ENCODE results near the gene SDHB.

Gene SDHB

DNA sequence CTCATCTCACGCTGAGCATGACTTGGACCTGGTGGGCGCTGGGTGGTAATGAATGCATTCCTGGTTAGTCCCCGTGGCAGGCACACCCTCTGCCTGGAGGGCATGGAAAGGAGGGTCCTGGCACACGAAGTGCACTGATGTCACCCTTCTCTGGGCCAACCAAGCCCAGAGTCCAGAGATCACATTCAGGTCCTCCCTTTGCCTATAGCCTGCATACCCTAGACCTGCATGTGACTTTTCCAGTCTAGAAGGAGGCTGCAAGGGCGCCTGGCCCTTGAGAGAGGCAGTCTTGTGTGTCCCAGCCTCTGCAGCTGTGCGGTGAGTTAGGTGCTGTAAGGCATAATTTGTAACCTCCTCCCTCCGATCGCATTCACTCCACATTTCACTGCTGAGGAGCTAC lies 43.3 kb upstream of the SDHB start:
- TF ChIP-seq, protein P1, sequence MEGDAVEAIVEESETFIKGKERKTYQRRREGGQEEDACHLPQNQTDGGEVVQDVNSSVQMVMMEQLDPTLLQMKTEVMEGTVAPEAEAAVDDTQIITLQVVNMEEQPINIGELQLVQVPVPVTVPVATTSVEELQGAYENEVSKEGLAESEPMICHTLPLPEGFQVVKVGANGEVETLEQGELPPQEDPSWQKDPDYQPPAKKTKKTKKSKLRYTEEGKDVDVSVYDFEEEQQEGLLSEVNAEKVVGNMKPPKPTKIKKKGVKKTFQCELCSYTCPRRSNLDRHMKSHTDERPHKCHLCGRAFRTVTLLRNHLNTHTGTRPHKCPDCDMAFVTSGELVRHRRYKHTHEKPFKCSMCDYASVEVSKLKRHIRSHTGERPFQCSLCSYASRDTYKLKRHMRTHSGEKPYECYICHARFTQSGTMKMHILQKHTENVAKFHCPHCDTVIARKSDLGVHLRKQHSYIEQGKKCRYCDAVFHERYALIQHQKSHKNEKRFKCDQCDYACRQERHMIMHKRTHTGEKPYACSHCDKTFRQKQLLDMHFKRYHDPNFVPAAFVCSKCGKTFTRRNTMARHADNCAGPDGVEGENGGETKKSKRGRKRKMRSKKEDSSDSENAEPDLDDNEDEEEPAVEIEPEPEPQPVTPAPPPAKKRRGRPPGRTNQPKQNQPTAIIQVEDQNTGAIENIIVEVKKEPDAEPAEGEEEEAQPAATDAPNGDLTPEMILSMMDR (IDR thresholded peaks at IDR 0.05; ENCODE audit: borderline replicate concordance, insufficient read depth, low read depth, low read length): no peak
- no peak overlapping the region for H3K4me3 ChIP-seq (ENCODE audit: low read depth, low read length)

DNA sequence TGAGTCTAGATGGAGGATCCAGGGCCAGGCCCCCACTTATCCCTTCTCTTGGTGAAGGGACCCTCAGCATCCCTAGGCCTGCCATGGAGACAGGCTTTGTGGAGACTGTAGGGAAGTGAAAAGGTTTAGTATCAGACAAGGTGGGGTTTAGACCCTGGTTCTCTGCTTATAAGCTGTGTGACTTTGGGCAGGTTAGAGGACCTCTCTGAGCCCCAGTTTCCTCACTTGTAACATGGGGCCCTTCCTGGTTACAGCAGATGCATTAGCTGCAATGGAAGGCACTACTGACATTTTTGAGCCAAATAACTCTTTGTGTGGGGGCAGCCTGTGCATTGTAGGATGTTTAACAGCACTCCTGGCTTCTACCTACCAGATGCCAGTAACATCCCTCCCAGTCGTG lies 42.8 kb upstream of the SDHB start:
- TF ChIP-seq, protein P1 (IDR thresholded peaks at IDR 0.05; ENCODE audit: borderline replicate concordance, insufficient read depth, low read depth, low read length): no peak

DNA sequence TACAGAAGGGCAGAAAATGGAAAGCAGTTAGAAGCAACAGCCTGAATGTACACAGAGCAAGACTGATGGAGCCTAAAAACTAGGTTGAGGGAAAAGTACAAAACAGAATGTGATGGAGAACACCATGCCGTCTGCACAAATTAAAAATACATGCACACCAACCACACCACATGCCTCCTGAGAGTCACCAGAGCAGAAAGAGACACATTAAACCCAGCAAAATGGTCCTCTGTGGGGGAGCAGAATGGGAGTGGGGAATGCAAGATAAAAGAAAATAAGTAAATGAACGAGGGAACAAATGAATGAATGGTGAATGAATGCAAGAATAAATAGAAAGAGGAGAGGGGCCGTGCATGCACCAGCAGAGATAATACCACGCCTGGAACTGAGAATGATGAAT lies 41.3 kb upstream of the SDHB start:
- H3K4me3 ChIP-seq (ENCODE audit: low read depth, low read length): no peak overlapping the region
- TF ChIP-seq, protein P1 (IDR thresholded peaks at IDR 0.05; ENCODE audit: borderline replicate concordance, insufficient read depth, low read depth, low read length): no peak

More for the DNA sequence above, 42.8 kb upstream of the SDHB start:
- H3K4me3 ChIP-seq (ENCODE audit: low read depth, low read length): no peak overlapping the region

- no peak overlapping the region for H3K4me3 ChIP-seq (ENCODE audit: low read depth, low read length)
- TF ChIP-seq, protein P1 (IDR thresholded peaks at IDR 0.05; ENCODE audit: borderline replicate concordance, insufficient read depth, low read depth, low read length): no peak
Measured at GRCh38 chr1:17094664-17095063, 40.8 kb upstream of the SDHB start.

DNA sequence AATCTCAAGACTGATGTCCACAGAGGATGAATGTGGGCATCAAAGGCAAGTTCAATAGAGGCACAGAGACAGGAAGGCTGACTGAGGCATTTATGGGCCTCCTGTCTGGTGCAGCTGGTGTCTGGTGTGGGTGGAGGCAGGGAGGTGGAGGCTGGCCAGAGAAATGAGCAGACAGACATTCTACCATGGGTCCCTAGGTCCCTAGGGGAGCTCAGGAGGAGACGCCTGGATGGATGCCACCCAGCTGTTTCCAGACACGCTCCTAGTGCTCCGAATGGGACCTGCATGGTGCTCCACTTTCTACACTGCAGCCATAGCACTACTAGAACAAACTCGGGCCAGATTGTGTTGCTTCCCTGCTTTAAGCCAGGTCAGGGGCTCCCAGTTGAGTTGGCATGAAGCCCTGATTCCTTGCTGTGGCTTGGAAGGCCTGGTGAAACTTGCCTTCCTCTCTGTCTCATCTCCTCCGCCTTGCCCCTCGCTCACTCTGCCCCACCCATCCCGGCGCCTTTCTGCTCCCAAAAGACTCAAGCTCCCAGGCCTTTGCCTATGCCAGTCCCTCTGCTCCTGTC lies 40.1 kb upstream of the SDHB start:
- H3K4me3 ChIP-seq (ENCODE audit: low read depth, low read length): no peak overlapping the region
- TF ChIP-seq, protein P1 (IDR thresholded peaks at IDR 0.05; ENCODE audit: borderline replicate concordance, insufficient read depth, low read depth, low read length): no peak

- TF ChIP-seq, protein P1 (IDR thresholded peaks at IDR 0.05; ENCODE audit: borderline replicate concordance, insufficient read depth, low read depth, low read length): no peak
- H3K4me3 ChIP-seq (ENCODE audit: low read depth, low read length): no peak overlapping the region
Measured at GRCh38 chr1:17091252-17091651, 37.4 kb upstream of the SDHB start.

GRCh38 chr1:17089506-17089905 lies 35.7 kb upstream of the SDHB start:
- TF ChIP-seq, protein P1 (IDR thresholded peaks at IDR 0.05; ENCODE audit: borderline replicate concordance, insufficient read depth, low read depth, low read length): no peak
- no peak overlapping the region for H3K4me3 ChIP-seq (ENCODE audit: low read depth, low read length)
